Neural cell (in vitro differentiated cells): ENCODE data around the gene CCR5.

Source experiments
- EZH2 ChIP-seq: fragments of 200-600, 300-800 bp; shearing (Covaris generic), sonication (generic); IDR thresholded peaks from 2 replicates; pipeline ENCODE4 v1.6.1; 2014; ENCODE audit warnings: antibody characterized with exemption, low read length, borderline replicate concordance, mild to moderate bottlenecking; ENCODE audit not compliant: insufficient read depth, poor library complexity, severe bottlenecking
- MXI1 ChIP-seq: fragments of 450-650 bp; conservative IDR thresholded peaks from 2 replicates; pipeline ENCODE4 v1.6.1; 2014; ENCODE audit warnings: antibody characterized with exemption, mild to moderate bottlenecking; ENCODE audit not compliant: poor library complexity, severe bottlenecking
- POLR2AphosphoS5 ChIP-seq: IDR thresholded peaks from 2 replicates; pipeline ENCODE4 v1.6.1; 2012
- RAD21 ChIP-seq: fragments of 450-650 bp; conservative IDR thresholded peaks from 2 replicates; pipeline ENCODE4 v1.6.1; 2014; ENCODE audit warnings: antibody characterized with exemption, mild to moderate bottlenecking, moderate library complexity
- TAF1 ChIP-seq: IDR thresholded peaks from 2 replicates; pipeline ENCODE4 v1.6.1; 2012; ENCODE audit warnings: low read depth
- TF ChIP-seq, protein P1 (sequence below): fragments of 450-650 bp; IDR thresholded peaks from 2 replicates; pipeline ENCODE4 v1.5.1; 2014; ENCODE audit warnings: antibody characterized with exemption, mild to moderate bottlenecking, moderate library complexity; ENCODE audit not compliant: poor library complexity, severe bottlenecking
- TF ChIP-seq, protein P2 (sequence below): IDR thresholded peaks from 2 replicates; pipeline ENCODE4 v1.6.1; 2012; ENCODE audit warnings: borderline replicate concordance

DNA sequence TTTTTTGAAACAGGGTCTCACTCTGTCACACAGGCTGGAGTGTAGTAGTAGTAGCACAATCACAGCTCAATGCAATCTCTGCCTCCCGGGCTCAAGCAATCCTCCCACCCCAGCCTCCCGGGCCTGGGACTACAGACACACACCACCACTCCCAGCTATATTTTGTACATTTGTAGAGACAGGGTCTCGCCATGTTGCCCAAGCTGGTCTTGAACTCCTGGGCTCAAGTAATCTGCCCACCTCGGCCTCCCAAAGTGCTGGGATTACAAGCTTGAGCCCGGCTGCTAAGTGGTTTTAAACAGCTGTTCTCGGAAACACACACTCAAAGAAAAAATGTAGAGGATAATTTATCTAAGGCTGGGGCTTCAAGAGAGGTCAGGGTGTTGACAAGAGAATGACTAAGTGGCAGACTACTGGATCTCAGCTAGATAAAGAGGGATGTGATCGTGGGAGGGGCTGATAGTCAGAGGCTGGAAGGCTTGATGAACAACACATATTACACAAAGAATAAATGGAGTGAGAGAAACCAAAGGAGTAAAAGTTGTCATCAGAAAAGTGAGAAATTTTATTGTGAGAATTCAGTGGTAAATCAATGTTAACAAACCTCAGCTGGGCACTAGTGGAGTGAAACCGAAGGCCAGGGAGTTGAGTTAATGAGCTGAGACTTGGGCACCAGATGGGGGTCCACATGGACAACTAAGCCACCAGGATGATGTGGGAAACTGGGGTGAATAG is 29.4 kb downstream of the CCR5 start:
- TF ChIP-seq, protein P1, sequence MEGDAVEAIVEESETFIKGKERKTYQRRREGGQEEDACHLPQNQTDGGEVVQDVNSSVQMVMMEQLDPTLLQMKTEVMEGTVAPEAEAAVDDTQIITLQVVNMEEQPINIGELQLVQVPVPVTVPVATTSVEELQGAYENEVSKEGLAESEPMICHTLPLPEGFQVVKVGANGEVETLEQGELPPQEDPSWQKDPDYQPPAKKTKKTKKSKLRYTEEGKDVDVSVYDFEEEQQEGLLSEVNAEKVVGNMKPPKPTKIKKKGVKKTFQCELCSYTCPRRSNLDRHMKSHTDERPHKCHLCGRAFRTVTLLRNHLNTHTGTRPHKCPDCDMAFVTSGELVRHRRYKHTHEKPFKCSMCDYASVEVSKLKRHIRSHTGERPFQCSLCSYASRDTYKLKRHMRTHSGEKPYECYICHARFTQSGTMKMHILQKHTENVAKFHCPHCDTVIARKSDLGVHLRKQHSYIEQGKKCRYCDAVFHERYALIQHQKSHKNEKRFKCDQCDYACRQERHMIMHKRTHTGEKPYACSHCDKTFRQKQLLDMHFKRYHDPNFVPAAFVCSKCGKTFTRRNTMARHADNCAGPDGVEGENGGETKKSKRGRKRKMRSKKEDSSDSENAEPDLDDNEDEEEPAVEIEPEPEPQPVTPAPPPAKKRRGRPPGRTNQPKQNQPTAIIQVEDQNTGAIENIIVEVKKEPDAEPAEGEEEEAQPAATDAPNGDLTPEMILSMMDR = no peak
- no peak for TF ChIP-seq RAD21
- no peak for TF ChIP-seq EZH2
- TF ChIP-seq TAF1 = no peak
- TF ChIP-seq, protein P2, sequence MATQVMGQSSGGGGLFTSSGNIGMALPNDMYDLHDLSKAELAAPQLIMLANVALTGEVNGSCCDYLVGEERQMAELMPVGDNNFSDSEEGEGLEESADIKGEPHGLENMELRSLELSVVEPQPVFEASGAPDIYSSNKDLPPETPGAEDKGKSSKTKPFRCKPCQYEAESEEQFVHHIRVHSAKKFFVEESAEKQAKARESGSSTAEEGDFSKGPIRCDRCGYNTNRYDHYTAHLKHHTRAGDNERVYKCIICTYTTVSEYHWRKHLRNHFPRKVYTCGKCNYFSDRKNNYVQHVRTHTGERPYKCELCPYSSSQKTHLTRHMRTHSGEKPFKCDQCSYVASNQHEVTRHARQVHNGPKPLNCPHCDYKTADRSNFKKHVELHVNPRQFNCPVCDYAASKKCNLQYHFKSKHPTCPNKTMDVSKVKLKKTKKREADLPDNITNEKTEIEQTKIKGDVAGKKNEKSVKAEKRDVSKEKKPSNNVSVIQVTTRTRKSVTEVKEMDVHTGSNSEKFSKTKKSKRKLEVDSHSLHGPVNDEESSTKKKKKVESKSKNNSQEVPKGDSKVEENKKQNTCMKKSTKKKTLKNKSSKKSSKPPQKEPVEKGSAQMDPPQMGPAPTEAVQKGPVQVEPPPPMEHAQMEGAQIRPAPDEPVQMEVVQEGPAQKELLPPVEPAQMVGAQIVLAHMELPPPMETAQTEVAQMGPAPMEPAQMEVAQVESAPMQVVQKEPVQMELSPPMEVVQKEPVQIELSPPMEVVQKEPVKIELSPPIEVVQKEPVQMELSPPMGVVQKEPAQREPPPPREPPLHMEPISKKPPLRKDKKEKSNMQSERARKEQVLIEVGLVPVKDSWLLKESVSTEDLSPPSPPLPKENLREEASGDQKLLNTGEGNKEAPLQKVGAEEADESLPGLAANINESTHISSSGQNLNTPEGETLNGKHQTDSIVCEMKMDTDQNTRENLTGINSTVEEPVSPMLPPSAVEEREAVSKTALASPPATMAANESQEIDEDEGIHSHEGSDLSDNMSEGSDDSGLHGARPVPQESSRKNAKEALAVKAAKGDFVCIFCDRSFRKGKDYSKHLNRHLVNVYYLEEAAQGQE = no peak
- no peak for TF ChIP-seq MXI1
- no peak for TF ChIP-seq POLR2AphosphoS5
